ENCODE data around the gene MRPL37.
"Not testable (repeated sequence)": the region's sequence is repeated elsewhere in the genome, so short reads cannot be mapped to it uniquely, and the experiment has no call there.

Gene MRPL37

GRCh38 chr1:54172614-54173599, 27.1 kb upstream of the MRPL37 start:
- no peak for DNase-seq

- DNase-seq: no peak
Observed at GRCh38 chr1:54173681-54174080, 26.3 kb upstream of the MRPL37 start.

- DNase-seq: no peak
Observed at GRCh38 chr1:54174106-54174505, 25.9 kb upstream of the MRPL37 start.

- DNase-seq: no peak
Observed at GRCh38 chr1:54176621-54177327, 23.2 kb upstream of the MRPL37 start.

GRCh38 chr1:54177726-54178125, 22.2 kb upstream of the MRPL37 start:
- no peak for DNase-seq

- DNase-seq: no peak
Observed at GRCh38 chr1:54178296-54179070, 21.5 kb upstream of the MRPL37 start.

GRCh38 chr1:54180701-54181360, 19.1 kb upstream of the MRPL37 start:
- no peak for DNase-seq

- DNase-seq: no peak
Observed at GRCh38 chr1:54186056-54186455, 13.9 kb upstream of the MRPL37 start.

- no peak for DNase-seq
Observed at GRCh38 chr1:54188291-54188690, 11.7 kb upstream of the MRPL37 start.

- DNase-seq: no peak
Observed at GRCh38 chr1:54190526-54190925, 9.4 kb upstream of the MRPL37 start.

GRCh38 chr1:54191525-54191924, 8.4 kb upstream of the MRPL37 start:
- DNase-seq: no peak

GRCh38 chr1:54193453-54193852, 6.5 kb upstream of the MRPL37 start:
- no peak for DNase-seq

- peak in 1 of 6 experiments; percentile 40 for DNase-seq
Observed at GRCh38 chr1:54199151-54199764, 709 bp upstream of the MRPL37 start.

GRCh38 chr1:54200519-54200997, 591 bp downstream of the MRPL37 start:
- DNase-seq: no peak

GRCh38 chr1:54204199-54204598, 4.2 kb downstream of the MRPL37 start:
- no peak for DNase-seq

GRCh38 chr1:54207287-54207686, 7.3 kb downstream of the MRPL37 start:
- DNase-seq: no peak

GRCh38 chr1:54207896-54208295, 7.9 kb downstream of the MRPL37 start:
- DNase-seq: not testable (repeated sequence)

- DNase-seq: no peak
Observed at GRCh38 chr1:54212872-54213271, 12.9 kb downstream of the MRPL37 start.

- no peak for DNase-seq
Observed at GRCh38 chr1:54215523-54215922, 15.6 kb downstream of the MRPL37 start.

- DNase-seq: no peak
Observed at GRCh38 chr1:54218883-54219687, 19.1 kb downstream of the MRPL37 start.

GRCh38 chr1:54219688-54220003, 19.7 kb downstream of the MRPL37 start:
- DNase-seq: no peak

All from stimulated activated naive CD4-positive, alpha-beta T cell (primary cell).